ENCODE data around the gene ALDH1A3.
A peak's percentile ranks its signal among the peaks of the same experiment; 100 is the strongest.

Gene ALDH1A3

DNA sequence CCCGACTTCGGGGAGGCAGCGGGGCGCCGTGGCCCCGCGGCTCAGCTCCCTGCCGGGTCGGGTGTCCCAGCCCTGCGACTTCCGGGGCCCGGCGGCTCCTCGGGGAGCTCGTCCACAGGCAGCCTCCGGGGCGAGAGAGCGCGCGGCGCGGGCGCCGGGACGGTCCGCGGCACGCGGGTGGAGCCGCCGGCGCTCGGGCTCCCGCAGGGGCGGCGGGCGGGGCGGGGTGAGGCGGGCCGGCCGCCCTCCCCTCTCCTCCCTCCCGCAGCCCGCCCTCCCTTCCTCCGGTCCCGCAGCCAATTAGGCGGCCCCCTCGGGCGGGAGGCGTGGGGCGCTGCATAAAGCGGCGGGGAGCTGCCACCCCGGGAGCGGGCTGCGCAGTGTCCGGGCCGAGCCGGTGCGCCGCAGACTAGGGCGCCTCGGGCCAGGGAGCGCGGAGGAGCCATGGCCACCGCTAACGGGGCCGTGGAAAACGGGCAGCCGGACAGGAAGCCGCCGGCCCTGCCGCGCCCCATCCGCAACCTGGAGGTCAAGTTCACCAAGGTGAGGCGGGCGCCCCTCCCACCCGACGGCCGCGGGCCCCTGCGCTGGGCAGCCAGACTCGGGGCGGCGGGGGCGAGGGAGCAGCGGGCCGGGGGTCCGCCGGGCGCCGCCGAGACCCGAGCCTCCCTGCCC is at the start of gene ALDH1A3:
Gene ALDH1A3, plus strand, starts transcription at position 368 of the 675 bp plus-strand sequence. Its CDS starts 77 bp downstream, at position 445.
- H3K4me3 ChIP-seq (ENCODE audit: low read depth, low read length), result peak within 1 kb of the TSS; percentile 58
- no peak for DNase-seq (ENCODE audit: low read depth)
- TF ChIP-seq, protein P1, sequence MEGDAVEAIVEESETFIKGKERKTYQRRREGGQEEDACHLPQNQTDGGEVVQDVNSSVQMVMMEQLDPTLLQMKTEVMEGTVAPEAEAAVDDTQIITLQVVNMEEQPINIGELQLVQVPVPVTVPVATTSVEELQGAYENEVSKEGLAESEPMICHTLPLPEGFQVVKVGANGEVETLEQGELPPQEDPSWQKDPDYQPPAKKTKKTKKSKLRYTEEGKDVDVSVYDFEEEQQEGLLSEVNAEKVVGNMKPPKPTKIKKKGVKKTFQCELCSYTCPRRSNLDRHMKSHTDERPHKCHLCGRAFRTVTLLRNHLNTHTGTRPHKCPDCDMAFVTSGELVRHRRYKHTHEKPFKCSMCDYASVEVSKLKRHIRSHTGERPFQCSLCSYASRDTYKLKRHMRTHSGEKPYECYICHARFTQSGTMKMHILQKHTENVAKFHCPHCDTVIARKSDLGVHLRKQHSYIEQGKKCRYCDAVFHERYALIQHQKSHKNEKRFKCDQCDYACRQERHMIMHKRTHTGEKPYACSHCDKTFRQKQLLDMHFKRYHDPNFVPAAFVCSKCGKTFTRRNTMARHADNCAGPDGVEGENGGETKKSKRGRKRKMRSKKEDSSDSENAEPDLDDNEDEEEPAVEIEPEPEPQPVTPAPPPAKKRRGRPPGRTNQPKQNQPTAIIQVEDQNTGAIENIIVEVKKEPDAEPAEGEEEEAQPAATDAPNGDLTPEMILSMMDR (IDR thresholded peaks at IDR 0.05; ENCODE audit: control insufficient read depth, extremely low read depth, insufficient read depth), result no peak

DNA sequence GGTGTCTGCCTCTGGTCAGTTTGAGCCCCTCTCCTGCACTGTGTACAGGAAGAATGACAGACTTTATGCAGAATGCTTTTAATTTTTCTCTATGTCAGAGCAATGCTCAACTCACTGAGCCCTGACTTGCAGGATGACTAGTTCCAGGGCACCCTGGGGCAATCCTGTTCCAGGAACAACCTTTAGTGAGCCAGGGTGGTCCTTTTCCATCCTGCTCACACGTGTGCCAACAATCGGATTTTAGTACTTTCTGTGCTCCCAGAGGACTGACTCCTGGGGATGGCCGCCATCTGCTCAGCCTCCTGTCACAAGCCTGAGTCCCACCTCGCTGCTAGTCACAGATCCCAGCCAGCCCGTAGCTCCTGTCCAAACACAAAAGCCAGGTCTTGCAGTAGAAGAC is 48.2 kb upstream of the ALDH1A3 start:
- DNase-seq (ENCODE audit: low read depth), result no peak
- TF ChIP-seq, protein P1 (IDR thresholded peaks at IDR 0.05; ENCODE audit: control insufficient read depth, extremely low read depth, insufficient read depth), result no peak
- H3K4me3 ChIP-seq (ENCODE audit: low read depth, low read length), result no peak overlapping the region

DNA sequence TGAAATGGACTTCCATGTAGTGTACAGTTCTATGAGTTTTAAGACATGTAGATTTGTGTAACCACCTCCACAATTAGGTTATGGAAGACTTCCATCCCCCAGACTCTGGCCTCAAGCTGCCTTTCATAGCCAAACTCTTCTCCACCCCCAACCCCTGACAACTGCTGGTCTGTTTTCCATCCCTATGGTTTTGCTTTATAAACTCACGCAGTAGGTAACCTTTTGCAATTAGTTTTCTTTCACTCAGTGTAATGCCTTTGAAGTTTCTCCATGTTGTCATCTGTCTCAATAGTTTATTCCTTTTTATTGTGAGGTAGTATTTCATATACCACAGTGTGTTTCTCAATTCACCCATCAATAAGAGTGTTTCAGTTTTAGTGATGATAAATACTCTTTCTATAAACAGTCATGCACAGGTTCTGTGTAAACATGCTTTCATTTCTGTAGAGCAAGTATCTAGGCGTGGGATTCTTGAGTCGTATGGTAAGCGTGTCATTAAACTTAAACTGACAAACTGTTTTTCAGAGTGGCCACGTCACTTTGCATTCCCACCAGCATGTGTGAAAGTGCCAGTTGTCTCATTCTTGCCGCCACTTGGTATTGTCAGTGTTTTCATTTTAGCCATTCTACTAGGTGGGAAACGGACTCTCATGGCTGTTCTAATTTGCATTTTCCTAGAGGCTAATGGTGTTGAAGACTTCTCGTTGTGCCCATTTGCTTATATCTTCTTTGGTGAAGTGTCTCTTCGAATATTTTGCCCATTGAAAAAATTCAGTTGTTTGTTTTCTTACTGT is 47.3 kb upstream of the ALDH1A3 start:
- DNase-seq (ENCODE audit: low read depth), result no peak

DNA sequence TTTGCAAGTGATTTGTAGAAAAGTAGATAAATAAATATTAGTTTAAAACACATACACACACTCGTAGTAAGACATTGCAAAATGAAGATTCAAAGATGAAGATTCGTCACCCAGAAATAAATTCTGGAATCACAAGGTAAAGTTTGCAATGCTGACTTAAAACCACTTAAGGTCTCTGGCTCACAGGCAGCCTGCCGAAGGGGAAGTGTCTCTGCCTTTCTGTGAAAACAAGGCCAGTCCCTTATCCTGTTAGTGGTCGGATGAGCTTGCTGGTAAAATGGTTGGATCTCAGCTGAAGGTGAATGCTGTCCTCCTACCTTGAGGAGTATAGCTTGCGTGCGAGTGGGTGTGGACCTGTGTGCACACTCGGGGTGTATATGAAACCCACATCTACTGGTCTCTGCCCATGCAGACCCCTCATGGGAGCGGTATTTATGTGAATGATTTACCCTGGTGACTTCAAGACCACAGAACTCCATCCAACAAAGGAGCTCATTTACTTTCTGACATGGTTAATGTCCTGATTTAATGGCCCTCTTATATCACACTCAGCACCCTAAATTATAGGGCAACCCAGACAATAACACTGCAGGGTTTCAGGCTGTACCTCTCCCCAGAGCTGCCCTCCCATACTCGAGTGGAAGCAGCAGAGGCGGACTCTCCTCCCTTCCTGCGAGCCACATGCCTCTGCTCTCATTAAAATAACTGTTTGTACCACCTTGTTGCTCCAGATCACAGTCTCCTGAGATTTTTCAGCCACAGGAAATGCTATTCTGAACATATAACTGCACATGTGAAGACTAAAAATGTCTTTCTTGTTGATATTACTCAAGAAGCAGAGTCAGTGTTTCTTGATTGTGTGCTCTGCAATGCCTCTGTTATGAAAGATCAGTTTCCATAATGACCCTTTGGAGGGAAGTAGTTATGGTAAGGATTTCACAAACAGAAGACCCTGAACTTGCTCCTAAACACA is 45.9 kb upstream of the ALDH1A3 start:
- TF ChIP-seq, protein P1 (IDR thresholded peaks at IDR 0.05; ENCODE audit: control insufficient read depth, extremely low read depth, insufficient read depth), result no peak
- no peak overlapping the region for H3K4me3 ChIP-seq (ENCODE audit: low read depth, low read length)
- DNase-seq (ENCODE audit: low read depth), result no peak

More for the DNA sequence above, 47.3 kb upstream of the ALDH1A3 start:
- TF ChIP-seq, protein P1 (IDR thresholded peaks at IDR 0.05; ENCODE audit: control insufficient read depth, extremely low read depth, insufficient read depth), result no peak
- no peak overlapping the region for H3K4me3 ChIP-seq (ENCODE audit: low read depth, low read length)

DNA sequence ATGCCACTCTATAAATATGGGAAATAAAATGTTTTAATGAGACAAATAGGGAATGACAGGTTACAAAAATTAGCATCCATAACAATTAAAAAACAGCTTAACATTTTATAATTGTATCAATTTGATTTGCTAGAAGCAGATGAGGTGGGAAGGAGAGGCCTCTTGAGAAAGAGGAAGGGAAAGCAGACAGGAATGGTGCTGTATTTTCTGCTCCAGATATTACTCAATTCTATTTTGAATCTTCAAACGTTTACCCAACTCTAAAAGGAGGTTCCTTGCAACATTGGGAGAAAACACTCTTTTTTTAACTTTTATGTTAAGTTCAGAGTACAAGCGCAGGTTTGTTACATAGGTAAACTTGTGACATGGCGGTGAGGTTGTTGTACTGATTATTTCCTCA is 44.9 kb upstream of the ALDH1A3 start:
- TF ChIP-seq, protein P1 (IDR thresholded peaks at IDR 0.05; ENCODE audit: control insufficient read depth, extremely low read depth, insufficient read depth), result no peak
- DNase-seq (ENCODE audit: low read depth), result no peak
- H3K4me3 ChIP-seq (ENCODE audit: low read depth, low read length), result no peak overlapping the region

DNA sequence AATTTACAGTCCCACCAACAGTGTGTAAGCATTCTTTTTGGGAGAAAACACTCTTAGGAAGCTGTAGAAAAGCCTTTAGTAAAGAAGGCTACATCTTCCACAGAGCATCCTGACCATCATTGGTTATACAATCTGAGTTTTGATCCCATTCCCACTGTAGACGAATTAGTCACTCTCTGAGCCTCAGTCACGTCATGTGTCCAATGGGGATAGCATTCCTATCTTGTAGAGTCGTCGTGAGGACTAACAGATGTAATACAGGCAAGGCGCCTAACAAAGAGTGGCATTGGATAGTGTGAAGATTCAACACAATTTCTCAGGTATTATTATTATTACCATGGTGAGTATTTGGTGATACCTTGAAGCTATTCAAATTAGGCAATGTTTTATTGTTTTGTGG is 44.0 kb upstream of the ALDH1A3 start:
- DNase-seq (ENCODE audit: low read depth), result no peak
- TF ChIP-seq, protein P1 (IDR thresholded peaks at IDR 0.05; ENCODE audit: control insufficient read depth, extremely low read depth, insufficient read depth), result no peak
- no peak overlapping the region for H3K4me3 ChIP-seq (ENCODE audit: low read depth, low read length)
